Retinal pigment epithelial cell (primary cell): ENCODE results near the gene BANK1.
A peak's percentile ranks its signal among the peaks of the same experiment; 100 is the strongest.

Source experiments
- DNase-seq: peaks from one replicate; pipeline ENCODE4 v3.0.0-alpha.2; 2010; ENCODE audit warnings: low read depth
- H3K4me3 ChIP-seq: 2 replicates; pipeline ENCODE4 v1.5.1; 2011; ENCODE audit warnings: mild to moderate bottlenecking, low read length, control low read depth, moderate library complexity
- CTCF ChIP-seq: conservative IDR thresholded peaks from 2 replicates; pipeline ENCODE4 v1.5.1; 2011; ENCODE audit warnings: low read depth, low read length, control low read depth, inconsistent platforms

BANK1 gene

GRCh38 chr4:102036619-102037376 lies 246.3 kb downstream of the BANK1 start:
- TF ChIP-seq CTCF: no peak
- DNase-seq: no peak
- no peak overlapping the region for H3K4me3 ChIP-seq

- no peak for TF ChIP-seq CTCF
- no peak overlapping the region for H3K4me3 ChIP-seq
- DNase-seq: no peak
Measured at GRCh38 chr4:102037566-102037965, 247.0 kb downstream of the BANK1 start.

GRCh38 chr4:102042871-102043802 lies 252.6 kb downstream of the BANK1 start:
- no peak for DNase-seq
- H3K4me3 ChIP-seq: no peak overlapping the region
- TF ChIP-seq CTCF: no peak

- H3K4me3 ChIP-seq: no peak overlapping the region
- TF ChIP-seq CTCF: no peak
- no peak for DNase-seq
Measured at GRCh38 chr4:102047616-102048015, 257.1 kb downstream of the BANK1 start.

GRCh38 chr4:102055805-102056204 lies 265.3 kb downstream of the BANK1 start:
- no peak overlapping the region for H3K4me3 ChIP-seq
- peak; percentile 7 for TF ChIP-seq CTCF
- DNase-seq: no peak

GRCh38 chr4:102057122-102057521 lies 266.6 kb downstream of the BANK1 start:
- no peak for DNase-seq
- H3K4me3 ChIP-seq: no peak overlapping the region
- no peak for TF ChIP-seq CTCF
